ENCODE results near the gene GIGYF2.

DNA sequence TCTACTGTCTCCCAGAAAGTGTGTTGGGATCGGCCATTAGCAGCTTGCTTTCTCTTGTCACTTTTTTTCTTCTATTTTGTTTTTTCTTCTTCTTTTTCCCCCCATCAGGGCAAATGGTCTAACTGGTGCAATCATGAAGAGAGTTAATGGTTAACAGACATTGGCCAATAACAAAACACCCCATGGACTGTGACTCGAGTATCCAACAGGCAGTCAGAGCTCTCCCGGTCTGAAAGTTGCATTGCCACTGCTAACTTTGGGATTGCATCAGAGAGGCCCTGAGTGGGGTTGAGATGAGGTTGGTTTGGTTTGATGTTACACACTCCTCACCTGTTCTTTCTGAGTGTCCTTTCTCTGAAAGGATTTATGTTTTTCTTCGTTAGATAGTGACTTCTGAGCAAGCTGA, 160.0 kb downstream of the GIGYF2 start:
- TF ChIP-seq SIN3A (IDR thresholded peaks at IDR 0.05; ENCODE audit: borderline replicate concordance, insufficient read depth, low read length) (no peak), POLR2AphosphoS5 (IDR thresholded peaks at IDR 0.05; ENCODE audit: low read depth, low read length) (no peak)

Measured in PFSK-1 (cell line).